ENCODE data around the gene MMP24OS. TPM values are rescaled to one million over a fixed set of nuclear protein-coding genes. Genes with fewer than 3 reads are reported as not detected.

MMP24OS gene
- 100 to 1,000 TPM in 4 of 6 experiments, 10 to 100 TPM in 2; 91.7 to 117 (median 105) TPM for total RNA-seq (2021; fragmentation: NEBNext Ultra II Directional; extraction: Animal tissue kit (Norgen Biotek cat#: 25700))
- long read RNA-seq, partial matches to known transcripts, result 6 of 8 reads
- long read RNA-seq, other reads (novel, unspliced or antisense), result 2 of 8 reads

DNA sequence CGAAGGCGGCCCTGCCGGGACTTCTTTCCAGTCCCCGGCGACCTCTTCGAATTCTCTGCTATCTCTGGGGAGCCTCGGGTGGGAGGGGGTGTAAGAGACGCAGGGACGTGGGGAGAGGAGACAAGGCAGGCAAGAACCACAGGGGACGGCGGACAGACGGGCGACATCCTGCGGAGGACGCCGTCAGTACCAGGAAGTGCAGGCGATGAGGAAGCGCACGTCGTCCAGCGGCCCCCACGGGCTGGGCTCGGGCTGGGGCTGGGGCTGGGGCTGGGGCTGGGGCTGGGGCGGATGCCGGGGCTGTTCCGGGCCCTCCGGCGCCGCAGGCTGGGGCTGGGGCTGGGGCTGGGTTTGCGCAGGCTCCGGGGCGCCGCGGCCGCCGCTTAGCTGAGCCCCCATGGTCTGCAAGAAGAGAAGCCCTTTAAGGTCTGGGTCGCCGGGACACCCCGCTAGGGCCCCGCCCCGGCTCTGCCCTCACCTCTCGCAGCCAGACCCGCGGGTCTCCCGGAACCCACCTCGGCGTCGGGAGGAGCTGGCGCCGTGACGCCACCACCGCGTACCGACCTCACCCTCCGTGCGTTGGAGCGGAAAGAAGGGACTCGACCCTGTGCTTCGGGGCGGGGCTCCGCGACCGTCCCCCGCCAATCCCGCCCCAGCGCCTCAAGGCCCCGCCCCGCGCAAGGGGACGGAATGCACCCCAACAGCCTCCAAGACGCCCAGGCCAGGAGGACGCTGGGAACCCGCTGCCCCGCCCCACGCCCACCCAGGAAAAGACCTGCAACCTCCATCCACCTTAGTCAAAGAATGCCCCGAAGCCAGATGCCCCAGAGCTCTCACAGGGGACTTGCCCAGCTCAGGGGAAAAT lies at the start of gene MMP24OS:
Gene MMP24OS, minus strand, starts transcription at position 592 of the 865 bp plus-strand sequence. Its CDS starts 193 bp downstream, at position 399.
- Mint-ChIP-seq H3K4me1 (ENCODE audit: low read depth) (peaks cover 26% of the 10 kb centered on the region), H3K9me3 (no peaks in the 10 kb centered on the region), H3K4me3 (peak within 1 kb of the TSS; percentile 98), H3K27ac (peak within 1 kb of the TSS; percentile 97), H3K36me3 (ENCODE audit: low read depth) (peaks cover 40% of the 10 kb centered on the region), H3K27me3 (ENCODE audit: insufficient read depth) (no peaks in the 10 kb centered on the region; the same call in none of the 2 replicates)
- TF ChIP-seq, protein P1, sequence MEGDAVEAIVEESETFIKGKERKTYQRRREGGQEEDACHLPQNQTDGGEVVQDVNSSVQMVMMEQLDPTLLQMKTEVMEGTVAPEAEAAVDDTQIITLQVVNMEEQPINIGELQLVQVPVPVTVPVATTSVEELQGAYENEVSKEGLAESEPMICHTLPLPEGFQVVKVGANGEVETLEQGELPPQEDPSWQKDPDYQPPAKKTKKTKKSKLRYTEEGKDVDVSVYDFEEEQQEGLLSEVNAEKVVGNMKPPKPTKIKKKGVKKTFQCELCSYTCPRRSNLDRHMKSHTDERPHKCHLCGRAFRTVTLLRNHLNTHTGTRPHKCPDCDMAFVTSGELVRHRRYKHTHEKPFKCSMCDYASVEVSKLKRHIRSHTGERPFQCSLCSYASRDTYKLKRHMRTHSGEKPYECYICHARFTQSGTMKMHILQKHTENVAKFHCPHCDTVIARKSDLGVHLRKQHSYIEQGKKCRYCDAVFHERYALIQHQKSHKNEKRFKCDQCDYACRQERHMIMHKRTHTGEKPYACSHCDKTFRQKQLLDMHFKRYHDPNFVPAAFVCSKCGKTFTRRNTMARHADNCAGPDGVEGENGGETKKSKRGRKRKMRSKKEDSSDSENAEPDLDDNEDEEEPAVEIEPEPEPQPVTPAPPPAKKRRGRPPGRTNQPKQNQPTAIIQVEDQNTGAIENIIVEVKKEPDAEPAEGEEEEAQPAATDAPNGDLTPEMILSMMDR (IDR thresholded peaks at IDR 0.05), result peak; percentile 32; the same call in 1 of the 2 replicates
- peak; percentile 73 for DNase-seq

DNA sequence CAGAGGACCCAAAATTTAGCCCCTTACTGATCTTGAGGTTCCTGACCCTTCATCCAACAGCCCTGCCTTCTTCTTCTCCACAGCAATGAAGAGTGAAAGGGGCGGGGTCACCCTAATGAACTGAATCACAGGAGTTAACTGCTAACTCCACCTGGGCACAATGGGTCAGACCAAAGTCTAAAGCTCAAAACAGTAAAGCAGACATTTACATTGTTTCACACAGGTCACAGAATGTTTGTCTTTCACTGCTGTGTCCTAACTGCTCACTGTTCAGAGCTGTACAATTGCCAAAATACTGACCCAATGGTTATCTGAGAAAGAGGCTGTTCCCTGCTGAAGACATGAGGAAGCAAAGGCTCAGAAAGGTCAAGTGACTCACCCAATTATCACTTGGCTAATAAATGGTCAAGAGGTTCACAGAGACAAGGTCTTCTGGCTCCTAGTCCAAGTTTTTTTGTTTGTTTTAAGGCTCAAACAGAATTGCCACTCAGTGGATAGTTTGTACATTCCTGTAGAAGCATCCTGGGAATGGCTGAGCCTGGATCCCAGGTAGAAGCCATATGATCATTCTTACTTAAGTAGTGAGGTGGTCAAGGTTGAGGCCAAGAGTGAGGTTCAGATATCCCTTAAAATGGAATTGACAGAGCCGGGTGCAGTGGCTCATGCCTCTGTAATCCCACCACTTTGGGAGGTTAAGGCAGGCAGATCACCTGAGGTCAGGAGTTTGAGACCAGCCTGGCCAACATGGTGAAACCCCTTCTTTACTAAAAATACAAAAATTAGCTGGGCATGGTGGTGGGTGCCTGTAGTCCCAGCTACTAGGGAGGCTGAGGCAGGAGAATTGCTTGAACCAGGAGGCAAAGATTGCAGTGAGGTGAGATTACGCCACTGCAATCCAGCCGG lies 49.4 kb upstream of the MMP24OS start:
- TF ChIP-seq, protein P1 (IDR thresholded peaks at IDR 0.05), result no peak
- no peaks in the 10 kb centered on the region for H3K9me3 Mint-ChIP-seq
- peaks cover 25% of the 10 kb centered on the region for H3K36me3 Mint-ChIP-seq (ENCODE audit: low read depth)
- no peaks in the 10 kb centered on the region; the same call in 1 of the 2 replicates for H3K27me3 Mint-ChIP-seq (ENCODE audit: insufficient read depth)
- H3K4me3 Mint-ChIP-seq, result no peak overlapping the region
- peak overlapping the region; percentile 54 for H3K27ac Mint-ChIP-seq
- DNase-seq, result peak; percentile 38
- H3K4me1 Mint-ChIP-seq (ENCODE audit: low read depth), result peaks cover 68% of the 10 kb centered on the region

DNA sequence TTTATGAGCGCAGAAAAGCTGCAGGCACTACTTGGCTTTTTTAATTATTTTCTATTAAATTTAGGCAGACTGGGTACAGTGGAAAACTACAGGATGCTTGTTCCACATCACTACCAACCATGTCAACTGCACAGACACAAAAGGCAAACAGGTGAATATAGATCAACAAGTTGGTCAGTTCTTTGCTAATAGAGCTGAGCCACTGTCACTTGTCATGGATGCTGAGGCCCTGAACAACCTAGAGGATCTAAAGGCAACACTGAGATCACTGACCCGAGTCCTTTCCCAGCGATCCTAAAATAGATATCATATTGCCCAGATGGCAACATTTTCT lies 48.8 kb upstream of the MMP24OS start:
- no peaks in the 10 kb centered on the region for H3K9me3 Mint-ChIP-seq
- peaks cover 25% of the 10 kb centered on the region for H3K36me3 Mint-ChIP-seq (ENCODE audit: low read depth)
- no peaks in the 10 kb centered on the region; the same call in 1 of the 2 replicates for H3K27me3 Mint-ChIP-seq (ENCODE audit: insufficient read depth)
- no peak overlapping the region for H3K4me3 Mint-ChIP-seq
- peaks cover 71% of the 10 kb centered on the region for H3K4me1 Mint-ChIP-seq (ENCODE audit: low read depth)
- no peak for DNase-seq
- H3K27ac Mint-ChIP-seq, result 0 out of 2 replicates have a peak overlapping the region, but pooled peaks have one; percentile 25
- TF ChIP-seq, protein P1 (IDR thresholded peaks at IDR 0.05), result no peak

DNA sequence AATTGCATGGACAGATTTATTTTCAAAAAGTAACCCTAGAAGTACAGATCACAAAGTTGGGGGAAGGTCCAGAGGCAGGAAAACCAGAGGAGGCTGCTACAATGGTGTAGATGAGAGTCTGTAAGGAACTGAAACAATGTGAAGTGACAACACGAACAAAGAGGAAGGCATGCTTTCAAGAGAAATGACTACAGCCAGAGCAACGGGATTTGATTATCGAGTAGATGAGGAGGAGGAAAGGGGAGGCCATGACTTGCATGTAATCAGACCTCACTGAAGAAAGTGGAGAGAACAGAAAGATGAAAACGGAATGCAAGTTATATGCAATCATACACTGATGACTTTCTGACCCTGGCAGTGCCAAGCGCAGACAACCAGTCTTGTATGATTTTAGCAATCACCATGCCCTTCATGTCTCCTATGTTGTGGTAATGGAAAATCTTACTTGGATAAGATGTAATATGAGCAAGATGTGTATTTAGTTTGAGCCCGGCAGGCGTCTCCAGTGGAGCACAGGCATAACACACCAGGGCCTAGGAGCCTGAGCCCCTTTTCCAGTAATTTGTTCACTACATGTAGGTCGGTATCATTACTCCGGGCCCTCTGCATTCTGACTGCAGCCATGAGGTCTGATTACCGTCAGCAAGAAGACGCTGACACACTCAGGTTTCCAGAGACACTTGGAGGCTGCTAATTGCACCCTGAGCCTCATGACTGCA lies 48.3 kb upstream of the MMP24OS start:
- H3K4me3 Mint-ChIP-seq, result no peak overlapping the region
- DNase-seq, result no peak
- peak overlapping the region; percentile 1; the same call in 1 of the 2 replicates for H3K27ac Mint-ChIP-seq

More for the DNA sequence above, 48.3 kb upstream of the MMP24OS start:
- Mint-ChIP-seq H3K27me3 (ENCODE audit: insufficient read depth) (no peaks in the 10 kb centered on the region; the same call in 1 of the 2 replicates), H3K4me1 (ENCODE audit: low read depth) (peaks cover 75% of the 10 kb centered on the region), H3K36me3 (ENCODE audit: low read depth) (peaks cover 25% of the 10 kb centered on the region), H3K9me3 (no peaks in the 10 kb centered on the region)
- TF ChIP-seq, protein P1 (IDR thresholded peaks at IDR 0.05), result no peak

All from HFFc6 (cell line).